ENCODE results near the gene ATP6V1A. TPM values are rescaled to one million over a fixed set of nuclear protein-coding genes. Genes with fewer than 3 reads are reported as not detected.
A peak's percentile ranks its signal among the peaks of the same experiment; 100 is the strongest.

The ATP6V1A gene
- total RNA-seq, 2 experiments from 2014 or later: 32.9 to 36.5 TPM

- peaks cover 7% of the 10 kb centered on the region for H3K9me3 Mint-ChIP-seq
- POLR2A ChIA-PET: no interaction called here
These were observed 7.8 kb downstream of the ATP6V1A start for GRCh38 chr3:113754494-113755159.

GRCh38 chr3:113758389-113759024 lies 11.7 kb downstream of the ATP6V1A start:
- Mint-ChIP-seq H3K4me3 (no peak overlapping the region), H3K27me3 (no peaks in the 10 kb centered on the region), H3K9me3 (peaks cover 7% of the 10 kb centered on the region), H3K27ac (no peak overlapping the region), H3K36me3 (peaks cover 17% of the 10 kb centered on the region), H3K4me1 (peaks cover 2% of the 10 kb centered on the region)
- POLR2A ChIA-PET: no interaction called here
- ATAC-seq (ENCODE audit: low read depth) (no peak), DNase-seq (no peak)

More at GRCh38 chr3:113754494-113755159, 7.8 kb downstream of the ATP6V1A start:
- ATAC-seq (ENCODE audit: low read depth): no peak
- Mint-ChIP-seq H3K4me3 (no peak overlapping the region), H3K36me3 (peaks cover 21% of the 10 kb centered on the region), H3K27ac (no peak overlapping the region), H3K4me1 (peaks cover 4% of the 10 kb centered on the region), H3K27me3 (no peaks in the 10 kb centered on the region)
- DNase-seq: no peak

GRCh38 chr3:113764698-113765097 lies 17.9 kb downstream of the ATP6V1A start:
- no peaks in the 10 kb centered on the region for H3K27me3 Mint-ChIP-seq
- no peak overlapping the region for H3K4me3 Mint-ChIP-seq
- H3K27ac Mint-ChIP-seq: no peak overlapping the region
- ATAC-seq (ENCODE audit: low read depth): no peak
- peaks cover 1% of the 10 kb centered on the region for H3K36me3 Mint-ChIP-seq
- DNase-seq: no peak
- H3K9me3 Mint-ChIP-seq: no peaks in the 10 kb centered on the region
- peaks cover 2% of the 10 kb centered on the region for H3K4me1 Mint-ChIP-seq
- POLR2A ChIA-PET: no interaction called here

GRCh38 chr3:113769551-113769950 lies 22.7 kb downstream of the ATP6V1A start:
- Mint-ChIP-seq H3K27ac (no peak overlapping the region), H3K27me3 (no peaks in the 10 kb centered on the region), H3K4me3 (no peak overlapping the region), H3K4me1 (peaks cover 8% of the 10 kb centered on the region), H3K36me3 (peaks cover 1% of the 10 kb centered on the region), H3K9me3 (no peaks in the 10 kb centered on the region)
- DNase-seq (no peak), ATAC-seq (ENCODE audit: low read depth) (peak; percentile 52)
- POLR2A ChIA-PET: no interaction called here

GRCh38 chr3:113771993-113772392 lies 25.2 kb downstream of the ATP6V1A start:
- Mint-ChIP-seq H3K4me1 (peaks cover 8% of the 10 kb centered on the region), H3K27me3 (no peaks in the 10 kb centered on the region), H3K36me3 (peaks cover 1% of the 10 kb centered on the region), H3K4me3 (no peak overlapping the region), H3K9me3 (no peaks in the 10 kb centered on the region), H3K27ac (no peak overlapping the region)
- POLR2A ChIA-PET: no interaction called here
- no peak for ATAC-seq (ENCODE audit: low read depth)
- DNase-seq: no peak

- ATAC-seq (ENCODE audit: low read depth) (no peak), DNase-seq (no peak)
- Mint-ChIP-seq H3K9me3 (no peaks in the 10 kb centered on the region), H3K27me3 (no peaks in the 10 kb centered on the region), H3K4me3 (no peak overlapping the region), H3K27ac (no peak overlapping the region), H3K36me3 (peaks cover 4% of the 10 kb centered on the region), H3K4me1 (peaks cover 13% of the 10 kb centered on the region)
- POLR2A ChIA-PET: no interaction called here
These were observed 26.5 kb downstream of the ATP6V1A start for GRCh38 chr3:113773381-113773780.

- no peak for DNase-seq
- ATAC-seq (ENCODE audit: low read depth): no peak
- Mint-ChIP-seq H3K27ac (no peak overlapping the region), H3K4me1 (peaks cover 11% of the 10 kb centered on the region), H3K36me3 (peaks cover 4% of the 10 kb centered on the region), H3K4me3 (no peak overlapping the region), H3K27me3 (no peaks in the 10 kb centered on the region), H3K9me3 (no peaks in the 10 kb centered on the region)
- POLR2A ChIA-PET: no interaction called here
These were observed 28.7 kb downstream of the ATP6V1A start for GRCh38 chr3:113775516-113775915.

GRCh38 chr3:113776564-113776963 lies 29.7 kb downstream of the ATP6V1A start:
- POLR2A ChIA-PET: no interaction called here
- H3K27ac Mint-ChIP-seq: no peak overlapping the region
- H3K27me3 Mint-ChIP-seq: no peaks in the 10 kb centered on the region
- H3K9me3 Mint-ChIP-seq: no peaks in the 10 kb centered on the region
- peaks cover 11% of the 10 kb centered on the region for H3K4me1 Mint-ChIP-seq
- ATAC-seq (ENCODE audit: low read depth) (no peak), DNase-seq (no peak)
- no peak overlapping the region for H3K4me3 Mint-ChIP-seq
- peaks cover 4% of the 10 kb centered on the region for H3K36me3 Mint-ChIP-seq

- POLR2A ChIA-PET: interaction anchor here (1.2 kb wide), 1 partner anchor 36 kb away, joined by 4 read pairs; the partner anchor contains the start of gene ATP6V1A
- Mint-ChIP-seq H3K9me3 (no peaks in the 10 kb centered on the region), H3K4me3 (no peak overlapping the region), H3K36me3 (peaks cover 2% of the 10 kb centered on the region), H3K27ac (no peak overlapping the region), H3K27me3 (no peaks in the 10 kb centered on the region), H3K4me1 (peaks cover 6% of the 10 kb centered on the region)
- ATAC-seq (ENCODE audit: low read depth) (no peak), DNase-seq (no peak)
These were observed 36.6 kb downstream of the ATP6V1A start for GRCh38 chr3:113783463-113783862.

- Mint-ChIP-seq H3K9me3 (no peaks in the 10 kb centered on the region), H3K27ac (peak overlapping the region; percentile 32), H3K4me1 (peaks cover 6% of the 10 kb centered on the region), H3K4me3 (peak overlapping the region; percentile 44), H3K27me3 (no peaks in the 10 kb centered on the region), H3K36me3 (peaks cover 2% of the 10 kb centered on the region)
- DNase-seq (no peak), ATAC-seq (ENCODE audit: low read depth) (no peak)
- POLR2A ChIA-PET: no interaction called here
These were observed 37.1 kb downstream of the ATP6V1A start for GRCh38 chr3:113783980-113784379.

- Mint-ChIP-seq H3K27me3 (no peaks in the 10 kb centered on the region), H3K36me3 (peaks cover 18% of the 10 kb centered on the region), H3K27ac (no peak overlapping the region), H3K9me3 (no peaks in the 10 kb centered on the region), H3K4me1 (no peaks in the 10 kb centered on the region), H3K4me3 (no peak overlapping the region)
- POLR2A ChIA-PET: no interaction called here
- ATAC-seq (ENCODE audit: low read depth) (no peak), DNase-seq (no peak)
These were observed 44.5 kb downstream of the ATP6V1A start for GRCh38 chr3:113791381-113791780.

- H3K27ac Mint-ChIP-seq: no peak overlapping the region
- peaks cover 18% of the 10 kb centered on the region for H3K36me3 Mint-ChIP-seq
- ATAC-seq (ENCODE audit: low read depth): no peak
- POLR2A ChIA-PET: no interaction called here
- no peak for DNase-seq
- no peaks in the 10 kb centered on the region for H3K9me3 Mint-ChIP-seq
- no peak overlapping the region for H3K4me3 Mint-ChIP-seq
- no peaks in the 10 kb centered on the region for H3K4me1 Mint-ChIP-seq
- no peaks in the 10 kb centered on the region for H3K27me3 Mint-ChIP-seq
These were observed 47.7 kb downstream of the ATP6V1A start for GRCh38 chr3:113794526-113794925.

- H3K27me3 Mint-ChIP-seq: no peaks in the 10 kb centered on the region
- H3K4me3 Mint-ChIP-seq: no peak overlapping the region
- H3K27ac Mint-ChIP-seq: no peak overlapping the region
- ATAC-seq (ENCODE audit: low read depth) (no peak), DNase-seq (no peak)
- POLR2A ChIA-PET: no interaction called here
- peaks cover 19% of the 10 kb centered on the region for H3K36me3 Mint-ChIP-seq
- H3K4me1 Mint-ChIP-seq: no peaks in the 10 kb centered on the region
- H3K9me3 Mint-ChIP-seq: no peaks in the 10 kb centered on the region
These were observed 48.9 kb downstream of the ATP6V1A start for GRCh38 chr3:113795693-113796092.

GRCh38 chr3:113802795-113803455 lies 56.1 kb downstream of the ATP6V1A start:
- peaks cover 34% of the 10 kb centered on the region for H3K36me3 Mint-ChIP-seq
- H3K4me3 Mint-ChIP-seq: no peak overlapping the region
- no peaks in the 10 kb centered on the region for H3K9me3 Mint-ChIP-seq
- H3K27ac Mint-ChIP-seq: peak overlapping the region; percentile 1
- H3K4me1 Mint-ChIP-seq: peaks cover 4% of the 10 kb centered on the region
- DNase-seq (no peak), ATAC-seq (ENCODE audit: low read depth) (peak; percentile 50)
- H3K27me3 Mint-ChIP-seq: no peaks in the 10 kb centered on the region
- POLR2A ChIA-PET: no interaction called here

All from activated naive CD8-positive, alpha-beta T cell treated with anti-CD3 and anti-CD28 coated beads, Interleukin-2, amount 10 ng/mL, durations not matched to agents 7 days and 5 days (primary cell).